Kidney epithelial cell (primary cell): ENCODE measurements around the gene KCNN1. TPM values are rescaled to one million over a fixed set of nuclear protein-coding genes. Genes with fewer than 3 reads are reported as not detected.

Source experiments
- DNase-seq: peaks from one replicate; pipeline ENCODE4 v3.0.0-alpha.2; 2010; ENCODE audit warnings: low read depth
- H3K27me3 ChIP-seq: 2 replicates; pipeline ENCODE4 v1.6.0; 2011; ENCODE audit warnings: low read length; ENCODE audit not compliant: control insufficient read depth, insufficient read depth
- H3K36me3 ChIP-seq: 2 replicates; pipeline ENCODE4 v1.5.1; 2011; ENCODE audit warnings: low read length; ENCODE audit not compliant: control insufficient read depth, insufficient read depth
- H3K4me3 ChIP-seq: 2 replicates; pipeline ENCODE4 v1.5.1; 2011; ENCODE audit warnings: low read depth, mild to moderate bottlenecking, control low read depth, low read length
- total RNA-seq: library from RNA; depleted of rRNA; stranded (reverse); fragments of >200 nt; gene quantifications from 2 replicates; pipeline ENCODE4 v1.2.3, GENCODE V29; 2015
- TF ChIP-seq, protein P1 (sequence below): IDR thresholded peaks from 2 replicates; pipeline ENCODE4 v1.5.1; 2011; ENCODE audit warnings: mild to moderate bottlenecking, moderate library complexity, low read length, control low read depth, inconsistent platforms; ENCODE audit not compliant: insufficient read depth, poor library complexity, severe bottlenecking

KCNN1 gene
- total RNA-seq, 1 donor from 2014 or later: 2.3 TPM

DNA sequence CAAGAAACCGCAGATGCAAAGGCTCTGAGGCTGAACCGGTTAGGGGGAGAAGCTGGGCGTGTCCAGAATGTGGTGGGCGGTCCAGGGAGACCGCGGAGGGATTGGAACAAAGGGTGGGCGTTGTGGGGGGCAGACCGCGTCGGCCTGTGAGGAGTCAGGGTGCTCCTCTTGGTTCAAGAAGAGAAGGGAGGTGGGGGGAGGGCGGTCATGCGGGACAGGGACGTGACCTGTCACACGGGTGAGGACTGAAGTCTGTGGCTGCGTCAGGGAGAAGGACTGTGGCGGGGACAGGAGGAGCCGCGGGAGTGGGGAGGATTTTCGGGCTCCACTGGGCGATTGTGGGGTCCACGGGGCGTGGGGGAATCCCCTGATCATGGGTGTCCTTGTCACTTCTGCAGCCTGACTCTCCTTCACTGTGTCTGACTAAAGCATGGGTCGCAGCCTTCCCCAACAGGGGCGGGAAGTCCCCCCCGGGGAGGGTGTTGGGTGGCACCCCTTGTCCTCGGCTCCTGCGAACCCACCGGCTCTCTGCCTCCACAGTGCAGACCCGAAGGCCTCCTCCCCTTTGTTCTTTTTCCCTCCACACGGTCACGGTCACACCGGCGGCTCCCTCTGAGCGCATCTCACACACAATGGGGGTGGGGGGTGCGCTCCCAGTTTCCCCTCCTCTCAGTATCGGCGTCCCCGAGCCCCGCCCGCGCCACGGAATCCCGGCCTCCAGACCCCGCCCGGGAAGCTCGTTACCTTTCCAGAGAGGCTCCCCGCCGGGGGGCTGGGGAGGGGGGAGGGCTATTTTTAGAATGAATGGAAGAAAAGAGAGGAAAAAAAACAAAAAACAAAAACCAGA, 16.4 kb upstream of the KCNN1 start:
- no peak for DNase-seq
- Histone ChIP-seq H3K27me3 (peaks cover 57% of the 10 kb centered on the region), H3K4me3 (no peak overlapping the region), H3K36me3 (no peaks in the 10 kb centered on the region)
- TF ChIP-seq, protein P1, sequence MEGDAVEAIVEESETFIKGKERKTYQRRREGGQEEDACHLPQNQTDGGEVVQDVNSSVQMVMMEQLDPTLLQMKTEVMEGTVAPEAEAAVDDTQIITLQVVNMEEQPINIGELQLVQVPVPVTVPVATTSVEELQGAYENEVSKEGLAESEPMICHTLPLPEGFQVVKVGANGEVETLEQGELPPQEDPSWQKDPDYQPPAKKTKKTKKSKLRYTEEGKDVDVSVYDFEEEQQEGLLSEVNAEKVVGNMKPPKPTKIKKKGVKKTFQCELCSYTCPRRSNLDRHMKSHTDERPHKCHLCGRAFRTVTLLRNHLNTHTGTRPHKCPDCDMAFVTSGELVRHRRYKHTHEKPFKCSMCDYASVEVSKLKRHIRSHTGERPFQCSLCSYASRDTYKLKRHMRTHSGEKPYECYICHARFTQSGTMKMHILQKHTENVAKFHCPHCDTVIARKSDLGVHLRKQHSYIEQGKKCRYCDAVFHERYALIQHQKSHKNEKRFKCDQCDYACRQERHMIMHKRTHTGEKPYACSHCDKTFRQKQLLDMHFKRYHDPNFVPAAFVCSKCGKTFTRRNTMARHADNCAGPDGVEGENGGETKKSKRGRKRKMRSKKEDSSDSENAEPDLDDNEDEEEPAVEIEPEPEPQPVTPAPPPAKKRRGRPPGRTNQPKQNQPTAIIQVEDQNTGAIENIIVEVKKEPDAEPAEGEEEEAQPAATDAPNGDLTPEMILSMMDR: no peak

DNA sequence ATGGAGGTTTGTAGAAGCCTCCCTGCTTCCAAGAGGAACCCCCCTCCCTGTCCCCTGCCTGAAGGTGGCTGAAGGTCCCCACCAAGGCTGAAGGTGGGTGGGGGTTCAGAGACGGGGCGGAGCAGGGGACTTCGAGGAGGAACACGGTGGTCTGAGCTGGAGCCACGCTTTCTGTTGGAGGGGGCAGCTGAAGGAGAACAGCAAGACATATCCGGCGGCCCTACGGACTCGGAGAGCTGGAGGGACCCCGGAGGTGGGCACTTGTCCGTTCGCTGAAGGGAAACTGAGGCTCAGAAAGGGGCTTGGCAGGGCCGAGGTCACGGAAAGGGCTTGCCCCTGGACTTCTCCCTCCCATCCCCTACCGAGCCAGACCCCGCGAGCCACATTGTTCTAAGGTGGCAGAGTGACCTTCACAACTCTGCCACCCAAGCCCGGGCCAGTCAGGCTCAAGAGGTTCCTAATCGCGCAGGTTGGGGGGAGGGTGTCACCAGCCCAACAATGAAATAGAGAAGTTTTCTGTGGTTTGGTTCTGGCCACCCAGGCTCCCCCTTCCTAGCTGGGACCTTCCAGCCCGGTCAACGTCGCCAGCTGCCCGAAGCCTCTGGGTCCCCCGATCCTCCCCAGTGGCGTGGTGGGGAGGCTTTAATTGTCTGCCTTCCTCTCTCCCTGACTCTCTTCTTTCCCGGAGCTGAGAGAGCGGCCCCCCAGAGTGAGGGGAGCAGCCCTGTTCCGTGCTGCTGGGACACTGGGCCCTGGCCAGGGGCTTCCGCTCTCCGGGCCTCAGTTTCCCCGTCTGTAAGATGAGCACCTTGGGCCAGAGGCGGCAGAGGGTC, 15.5 kb upstream of the KCNN1 start:
- TF ChIP-seq, protein P1: no peak
- Histone ChIP-seq H3K4me3 (no peak overlapping the region), H3K27me3 (peaks cover 59% of the 10 kb centered on the region), H3K36me3 (no peaks in the 10 kb centered on the region)
- no peak for DNase-seq

DNA sequence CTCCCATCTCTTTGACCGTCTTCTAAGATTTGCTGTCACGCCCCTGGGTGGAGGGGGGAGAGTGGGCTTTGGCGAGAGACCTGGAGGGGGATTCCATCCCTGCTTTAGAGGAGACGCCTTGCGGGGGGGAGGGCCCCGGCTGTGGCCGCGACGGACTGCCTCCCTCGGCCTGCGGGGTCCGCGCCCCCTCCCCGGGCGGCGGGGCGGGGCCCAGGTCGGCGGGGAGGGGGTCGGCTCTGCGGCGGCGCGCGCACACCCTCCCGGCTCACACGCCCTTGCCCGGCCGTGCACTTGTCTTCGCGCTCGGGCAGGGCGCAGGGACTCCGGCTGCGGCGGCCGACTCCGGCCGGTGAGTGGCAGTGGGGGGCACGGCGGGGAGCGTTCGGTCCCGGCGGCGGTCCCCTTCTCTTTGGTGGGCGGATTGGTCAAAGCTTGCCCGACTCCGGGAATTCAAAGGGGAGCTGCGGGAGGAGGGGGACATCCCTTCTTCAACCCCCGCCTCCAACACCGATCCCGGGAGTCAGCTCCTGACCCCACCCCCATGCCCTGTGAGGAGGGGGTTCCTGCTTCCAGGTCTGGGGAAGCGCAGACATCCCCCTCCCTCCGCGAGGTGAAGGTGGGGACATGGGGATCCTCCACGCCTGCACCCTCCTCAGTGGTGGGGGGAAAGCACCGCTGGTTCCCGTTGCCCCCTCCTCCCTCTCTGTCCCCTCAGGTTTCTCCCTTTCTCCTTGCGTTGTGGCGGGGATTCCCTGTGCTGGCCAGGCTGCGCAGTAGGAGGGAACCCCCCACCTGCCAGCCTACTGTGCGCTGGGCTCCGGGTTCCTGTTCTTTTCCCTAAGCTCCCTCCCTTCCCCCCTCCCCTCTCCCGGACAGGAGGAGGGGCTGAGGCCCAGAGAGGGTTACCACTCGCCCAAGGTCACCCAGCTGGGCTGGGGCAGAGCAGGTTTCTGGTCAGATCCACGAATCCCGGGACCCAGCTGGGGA, 14.6 kb upstream of the KCNN1 start:
- H3K27me3 ChIP-seq: peaks cover 63% of the 10 kb centered on the region
- DNase-seq: no peak
- no peak overlapping the region for H3K4me3 ChIP-seq
- H3K36me3 ChIP-seq: no peaks in the 10 kb centered on the region
- TF ChIP-seq, protein P1: no peak

DNA sequence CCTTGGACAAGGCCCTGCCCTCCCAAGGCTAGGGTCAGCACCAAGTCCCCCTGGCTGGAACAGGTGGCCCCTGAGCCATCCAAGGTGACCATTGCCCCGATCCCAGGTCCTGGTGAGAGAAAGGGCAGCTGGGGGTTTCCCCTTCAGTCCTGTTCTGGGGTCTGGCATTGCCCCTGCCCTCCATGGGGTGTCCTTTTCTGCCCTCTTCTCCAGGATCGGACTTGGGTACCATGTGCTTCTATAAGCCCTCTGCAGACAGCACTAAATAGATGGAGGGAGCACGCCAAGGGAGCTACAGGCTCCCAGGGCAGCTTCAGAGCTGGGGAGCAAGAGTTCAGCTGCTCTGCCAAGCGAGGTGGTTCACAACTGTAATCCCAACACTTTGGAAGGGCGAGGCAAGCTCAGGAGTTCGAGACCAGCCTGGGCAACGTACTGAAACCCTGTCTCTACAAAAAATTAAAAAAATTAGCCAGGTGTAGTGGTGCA, 13.5 kb upstream of the KCNN1 start:
- DNase-seq: no peak
- TF ChIP-seq, protein P1: no peak
- H3K36me3 ChIP-seq: no peaks in the 10 kb centered on the region
- peaks cover 73% of the 10 kb centered on the region for H3K27me3 ChIP-seq
- no peak overlapping the region for H3K4me3 ChIP-seq

DNA sequence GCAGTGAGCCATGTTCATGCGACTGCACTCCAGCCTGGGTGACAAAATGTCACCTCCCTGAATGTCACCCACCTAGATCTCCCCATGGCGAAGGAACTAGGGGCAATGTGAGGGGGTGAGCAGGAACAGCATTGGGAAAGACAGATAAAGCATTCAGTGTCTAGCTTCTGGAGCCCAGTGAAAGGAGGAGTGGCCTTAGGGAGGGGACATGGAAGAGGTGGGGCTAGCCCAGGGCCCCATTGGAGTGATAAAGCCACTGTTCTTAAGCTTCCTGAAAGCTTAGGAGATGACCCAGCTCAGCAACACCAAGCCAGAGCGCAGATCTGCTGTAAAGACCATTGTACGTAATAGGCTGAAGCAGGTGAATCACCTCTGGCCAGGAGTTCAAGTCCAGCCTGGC, 13.0 kb upstream of the KCNN1 start:
- TF ChIP-seq, protein P1: no peak
- no peaks in the 10 kb centered on the region for H3K36me3 ChIP-seq
- H3K4me3 ChIP-seq: no peak overlapping the region
- DNase-seq: no peak
- H3K27me3 ChIP-seq: peaks cover 68% of the 10 kb centered on the region
